Left lung (tissue), 10 donors: ENCODE results near the gene TIMELESS. TPM values are rescaled to one million over a fixed set of nuclear protein-coding genes. Genes with fewer than 3 reads are reported as not detected.

Experiments used
- ATAC-seq: fragments of 200-7000 bp; cut with Tn5 transposase; one replicate; pipeline ENCODE4 v1.9.1; 2020; ENCODE audit warnings: moderate library complexity
- DNase-seq, 4 donors: peaks; one replicate each; pipeline ENCODE4 v3.0.0-alpha.2; 2013 to 2020
- H3K27ac ChIP-seq, 2 donors: fragments of 200-600 bp; sonication (generic) in 1 of 2; one replicate each; pipeline versions ENCODE4 v1.5.0 to v1.8.0; 2020 to 2021
- H3K27me3 ChIP-seq, 2 donors: fragments of 200-600 bp; sonication (generic) in 1 of 2; one replicate each; pipeline versions ENCODE4 v1.5.0 to v1.8.0; 2020 to 2021
- H3K36me3 ChIP-seq, 2 donors: fragments of 200-600 bp; sonication (generic) in 1 of 2; one replicate each; pipeline versions ENCODE4 v1.5.0 to v1.8.0; 2020 to 2021
- H3K4me1 ChIP-seq, 2 donors: fragments of 200-600 bp; one replicate each; pipeline ENCODE4 v1.8.0; 2021
- H3K4me3 ChIP-seq, 2 donors: fragments of 200-600 bp; sonication (generic) in 1 of 2; one replicate each; pipeline versions ENCODE4 v1.5.0 to v1.8.0; 2020 to 2021; ENCODE audit warnings: mild to moderate bottlenecking in 1 of 2
- H3K9me3 ChIP-seq, 2 donors: fragments of 200-600 bp; sonication (generic) in 1 of 2; one replicate each; pipeline versions ENCODE4 v1.5.0 to v1.8.0; 2020 to 2021
- intact Hi-C, 2 donors: fragments of 100-400 bp; cut with DNase I; formaldehyde crosslinking; loops; one replicate each; pipeline versions ENCODE4 v1.11.2 to v1.14.2; 2022
- polyA plus RNA-seq, 6 donors: library from polyadenylated mRNA; unstranded; fragments of 120-200 nt; gene quantifications; one replicate each; pipeline ENCODE4 v1.2.1, GENCODE V29; 2013; ENCODE audit not compliant: insufficient read length in 6 of 6
- total RNA-seq, 2 donors: library from RNA; stranded (reverse); fragmentation: NEBNext Ultra II Directional; extraction: Animal tissue kit (Norgen Biotek cat#: 25700); gene quantifications; one replicate each; pipeline ENCODE4 v1.2.1, GENCODE V29; 2021
- TF ChIP-seq, protein P1 (sequence below), 2 donors: fragments of 200-600 bp; sonication (generic) in 1 of 2; IDR thresholded peaks; one replicate each; pipeline versions ENCODE4 v1.5.0 to v1.8.0; 2021; ENCODE audit warnings: antibody characterized with exemption in 2 of 2
- donor health status: DM: no; HTN: yes; CAD: no.
- donor health status: DM: no; HTN: no; CAD: no.

TIMELESS gene
- total and polyA plus RNA-seq, 8 donors, result 15.0 to 38.0 (median 30.5) TPM

DNA sequence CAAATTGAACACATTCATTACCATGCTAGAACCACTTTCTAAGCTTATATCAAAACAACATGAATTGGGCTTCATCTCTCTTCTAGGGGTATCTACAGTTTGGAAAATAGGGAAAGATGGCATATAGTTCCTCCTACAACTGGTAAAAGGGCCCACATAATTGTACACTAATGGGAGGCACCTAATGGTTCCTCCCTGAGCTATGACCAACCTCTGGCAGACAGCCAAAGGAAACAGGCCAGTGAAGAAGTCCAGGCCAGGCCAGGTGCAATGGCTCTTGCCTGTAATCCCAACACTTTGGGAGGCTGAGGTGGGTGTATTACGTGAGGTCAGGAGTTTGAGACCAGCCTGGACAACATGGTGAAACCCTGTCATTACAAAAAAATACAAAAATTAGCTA lies 63.4 kb downstream of the TIMELESS start:
- Histone ChIP-seq H3K36me3 (no peaks in the 10 kb centered on the region), H3K27ac (no peak overlapping the region), H3K27me3 (no peaks in the 10 kb centered on the region), H3K4me3 (no peak overlapping the region), H3K9me3 (no peaks in the 10 kb centered on the region), H3K4me1 (no peaks in the 10 kb centered on the region)
- ATAC-seq, result no peak
- DNase-seq, result no peak
- TF ChIP-seq, protein P1, sequence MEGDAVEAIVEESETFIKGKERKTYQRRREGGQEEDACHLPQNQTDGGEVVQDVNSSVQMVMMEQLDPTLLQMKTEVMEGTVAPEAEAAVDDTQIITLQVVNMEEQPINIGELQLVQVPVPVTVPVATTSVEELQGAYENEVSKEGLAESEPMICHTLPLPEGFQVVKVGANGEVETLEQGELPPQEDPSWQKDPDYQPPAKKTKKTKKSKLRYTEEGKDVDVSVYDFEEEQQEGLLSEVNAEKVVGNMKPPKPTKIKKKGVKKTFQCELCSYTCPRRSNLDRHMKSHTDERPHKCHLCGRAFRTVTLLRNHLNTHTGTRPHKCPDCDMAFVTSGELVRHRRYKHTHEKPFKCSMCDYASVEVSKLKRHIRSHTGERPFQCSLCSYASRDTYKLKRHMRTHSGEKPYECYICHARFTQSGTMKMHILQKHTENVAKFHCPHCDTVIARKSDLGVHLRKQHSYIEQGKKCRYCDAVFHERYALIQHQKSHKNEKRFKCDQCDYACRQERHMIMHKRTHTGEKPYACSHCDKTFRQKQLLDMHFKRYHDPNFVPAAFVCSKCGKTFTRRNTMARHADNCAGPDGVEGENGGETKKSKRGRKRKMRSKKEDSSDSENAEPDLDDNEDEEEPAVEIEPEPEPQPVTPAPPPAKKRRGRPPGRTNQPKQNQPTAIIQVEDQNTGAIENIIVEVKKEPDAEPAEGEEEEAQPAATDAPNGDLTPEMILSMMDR (IDR thresholded peaks at IDR 0.05), result no peak
- intact Hi-C loops, result no loop called here

- no peak overlapping the region for H3K27ac ChIP-seq
- DNase-seq (no peak), ATAC-seq (no peak)
- H3K36me3 ChIP-seq, result no peaks in the 10 kb centered on the region
- intact Hi-C loops, result no loop called here
- no peak overlapping the region for H3K4me3 ChIP-seq
- no peaks in the 10 kb centered on the region for H3K27me3 ChIP-seq
- H3K4me1 ChIP-seq, result no peaks in the 10 kb centered on the region
- no peaks in the 10 kb centered on the region for H3K9me3 ChIP-seq
- TF ChIP-seq, protein P1 (IDR thresholded peaks at IDR 0.05), result no peak
Observed at GRCh38 chr12:56382611-56383010, 66.6 kb downstream of the TIMELESS start.

DNA sequence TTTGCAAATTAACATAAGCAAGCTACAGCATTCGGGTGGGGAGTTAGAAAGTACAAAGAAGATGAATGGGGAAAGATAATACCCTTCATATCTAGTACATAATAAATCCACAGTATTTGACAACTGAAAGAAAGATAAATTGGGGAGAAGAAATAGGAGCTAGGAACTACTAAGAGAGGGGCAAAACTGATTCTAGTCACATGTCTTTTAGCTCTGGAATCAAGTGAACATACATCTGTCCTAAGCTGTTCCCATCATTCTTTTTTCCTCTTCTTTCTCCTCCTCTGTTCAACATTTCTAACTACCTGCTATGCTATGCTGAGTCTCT lies 71.3 kb downstream of the TIMELESS start:
- Histone ChIP-seq H3K27ac (no peak overlapping the region), H3K9me3 (no peaks in the 10 kb centered on the region), H3K4me3 (no peak overlapping the region), H3K36me3 (no peaks in the 10 kb centered on the region), H3K27me3 (no peaks in the 10 kb centered on the region), H3K4me1 (peaks cover 0 to 16% of the 10 kb centered on the region in 2 donors)
- ATAC-seq (no peak), DNase-seq (no peak)
- intact Hi-C loops, result no loop called here
- TF ChIP-seq, protein P1 (IDR thresholded peaks at IDR 0.05), result no peak

DNA sequence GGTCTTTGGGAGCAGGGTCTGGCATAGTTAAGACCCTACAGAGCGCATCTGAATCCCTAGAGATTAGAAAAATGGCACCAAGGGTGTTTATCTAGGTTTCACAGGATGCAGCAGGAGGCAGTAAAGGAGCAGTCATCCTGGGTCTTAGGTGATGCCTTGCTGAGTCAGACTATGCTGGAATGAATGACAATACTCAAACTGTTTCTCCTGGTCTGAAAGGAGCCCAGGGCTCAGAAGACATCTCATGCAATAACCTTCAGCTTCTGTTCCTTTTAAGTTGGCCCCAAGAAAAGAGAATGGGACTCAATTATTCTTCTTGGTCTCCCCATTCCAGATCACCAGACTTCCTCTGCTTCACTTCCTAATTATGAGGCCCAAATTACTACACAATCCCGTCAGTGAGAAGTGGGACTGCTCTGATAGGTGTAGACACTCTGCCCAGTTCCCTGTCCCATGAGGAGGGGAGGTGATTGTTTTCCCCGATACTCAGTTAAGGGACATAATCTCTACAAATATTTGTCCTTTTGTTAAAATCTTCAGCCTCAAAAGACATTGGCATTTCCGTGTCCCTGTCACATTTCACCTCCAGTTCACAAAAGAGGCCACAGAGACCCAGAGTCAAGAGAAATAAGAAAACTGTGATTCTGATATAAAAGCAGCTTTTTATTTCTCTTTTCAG lies 71.8 kb downstream of the TIMELESS start:
- ATAC-seq, result no peak
- no peak for DNase-seq
- TF ChIP-seq, protein P1 (IDR thresholded peaks at IDR 0.05), result no peak
- Histone ChIP-seq H3K9me3 (no peaks in the 10 kb centered on the region), H3K4me3 (no peak overlapping the region), H3K4me1 (peaks cover 0 to 16% of the 10 kb centered on the region in 2 donors), H3K27me3 (no peaks in the 10 kb centered on the region), H3K27ac (no peak overlapping the region), H3K36me3 (no peaks in the 10 kb centered on the region)
- intact Hi-C loops, result no loop called here

- intact Hi-C loops, result no loop called here
- no peak overlapping the region for H3K4me3 ChIP-seq
- peaks cover 0 to 16% of the 10 kb centered on the region in 2 donors for H3K4me1 ChIP-seq
- H3K27me3 ChIP-seq, result no peaks in the 10 kb centered on the region
- no peaks in the 10 kb centered on the region for H3K36me3 ChIP-seq
- DNase-seq, result no peak
- no peak for ATAC-seq
- no peaks in the 10 kb centered on the region for H3K9me3 ChIP-seq
- H3K27ac ChIP-seq, result no peak overlapping the region
- TF ChIP-seq, protein P1 (IDR thresholded peaks at IDR 0.05), result no peak
Observed at GRCh38 chr12:56375598-56376434, 73.4 kb downstream of the TIMELESS start.
